ENCODE data around the gene PKIB. TPM values are rescaled to one million over a fixed set of nuclear protein-coding genes. Genes with fewer than 3 reads are reported as not detected.
A peak's percentile ranks its signal among the peaks of the same experiment; 100 is the strongest.

The PKIB gene
- total RNA-seq, 1 donor from 2014 or later: 74.6 TPM

GRCh38 chr6:122692807-122693580 lies 82.8 kb downstream of the PKIB start:
- FAIRE-seq (no peak), DNase-seq (ENCODE audit: low read depth) (no peak)
- no peak overlapping the region for H3K9ac ChIP-seq (ENCODE audit: low read length)
- no peaks in the 10 kb centered on the region for H3K36me3 ChIP-seq (ENCODE audit: insufficient read depth, low read length)
- H3K27ac ChIP-seq (ENCODE audit: low read depth, low read length): no peak overlapping the region
- Mint-ChIP-seq H3K27ac (ENCODE audit: unreplicated experiment) (peak overlapping the region; percentile 97), H3K4me1 (ENCODE audit: low read depth, unreplicated experiment) (peaks cover 45% of the 10 kb centered on the region), H3K27me3 (ENCODE audit: low read depth, unreplicated experiment) (no peaks in the 10 kb centered on the region), H3K9me3 (ENCODE audit: unreplicated experiment) (no peaks in the 10 kb centered on the region), H3K4me3 (ENCODE audit: unreplicated experiment) (no peak overlapping the region), H3K36me3 (ENCODE audit: low read depth, unreplicated experiment) (peaks cover 9% of the 10 kb centered on the region)
- H3K9me3 ChIP-seq (ENCODE audit: insufficient read depth, low read depth, low read length): no peaks in the 10 kb centered on the region
- H3K4me2 ChIP-seq (ENCODE audit: low read length): no peak overlapping the region
- no peak for TF ChIP-seq EZH2 (IDR thresholded peaks at IDR 0.05; ENCODE audit: insufficient read depth, low read length)
- TF ChIP-seq CTCF (IDR thresholded peaks at IDR 0.05; ENCODE audit: insufficient read depth, low read depth, low read length): no peak
- H3K79me2 ChIP-seq (ENCODE audit: insufficient read depth, low read length): no peaks in the 10 kb centered on the region
- no peaks in the 10 kb centered on the region for H3K27me3 ChIP-seq (ENCODE audit: insufficient read depth, low read length)
- no peaks in the 10 kb centered on the region for H4K20me1 ChIP-seq (ENCODE audit: insufficient read depth, low read length)
- no peak overlapping the region for H3K4me3 ChIP-seq (ENCODE audit: insufficient read depth, low read depth, low read length)
- H2AFZ ChIP-seq (ENCODE audit: low read depth, low read length): no peak overlapping the region
- H3K4me1 ChIP-seq (ENCODE audit: insufficient read depth, low read length): peaks cover 20% of the 10 kb centered on the region

GRCh38 chr6:122694075-122694474 lies 83.9 kb downstream of the PKIB start:
- Histone ChIP-seq H3K27me3 (ENCODE audit: insufficient read depth, low read length) (no peaks in the 10 kb centered on the region), H3K4me2 (ENCODE audit: low read length) (no peak overlapping the region), H3K27ac (ENCODE audit: low read depth, low read length) (no peak overlapping the region), H3K4me3 (ENCODE audit: insufficient read depth, low read depth, low read length) (no peak overlapping the region), H3K4me1 (ENCODE audit: insufficient read depth, low read length) (peaks cover 20% of the 10 kb centered on the region), H4K20me1 (ENCODE audit: insufficient read depth, low read length) (no peaks in the 10 kb centered on the region), H2AFZ (ENCODE audit: low read depth, low read length) (no peak overlapping the region), H3K9me3 (ENCODE audit: insufficient read depth, low read depth, low read length) (no peaks in the 10 kb centered on the region), H3K9ac (ENCODE audit: low read length) (no peak overlapping the region), H3K36me3 (ENCODE audit: insufficient read depth, low read length) (no peaks in the 10 kb centered on the region), H3K79me2 (ENCODE audit: insufficient read depth, low read length) (no peaks in the 10 kb centered on the region)
- FAIRE-seq (no peak), DNase-seq (ENCODE audit: low read depth) (no peak)
- Mint-ChIP-seq H3K4me1 (ENCODE audit: low read depth, unreplicated experiment) (peaks cover 45% of the 10 kb centered on the region), H3K9me3 (ENCODE audit: unreplicated experiment) (no peaks in the 10 kb centered on the region), H3K4me3 (ENCODE audit: unreplicated experiment) (no peak overlapping the region), H3K27ac (ENCODE audit: unreplicated experiment) (peak overlapping the region; percentile 70), H3K27me3 (ENCODE audit: low read depth, unreplicated experiment) (no peaks in the 10 kb centered on the region), H3K36me3 (ENCODE audit: low read depth, unreplicated experiment) (peaks cover 8% of the 10 kb centered on the region)
- no peak for TF ChIP-seq EZH2 (IDR thresholded peaks at IDR 0.05; ENCODE audit: insufficient read depth, low read length)
- no peak for TF ChIP-seq CTCF (IDR thresholded peaks at IDR 0.05; ENCODE audit: insufficient read depth, low read depth, low read length)

GRCh38 chr6:122694602-122695001 lies 84.4 kb downstream of the PKIB start:
- Histone ChIP-seq H4K20me1 (ENCODE audit: insufficient read depth, low read length) (no peaks in the 10 kb centered on the region), H3K4me3 (ENCODE audit: insufficient read depth, low read depth, low read length) (no peak overlapping the region), H3K9me3 (ENCODE audit: insufficient read depth, low read depth, low read length) (no peaks in the 10 kb centered on the region), H3K27ac (ENCODE audit: low read depth, low read length) (no peak overlapping the region), H3K4me1 (ENCODE audit: insufficient read depth, low read length) (peaks cover 20% of the 10 kb centered on the region), H3K9ac (ENCODE audit: low read length) (no peak overlapping the region), H3K36me3 (ENCODE audit: insufficient read depth, low read length) (no peaks in the 10 kb centered on the region), H3K79me2 (ENCODE audit: insufficient read depth, low read length) (no peaks in the 10 kb centered on the region), H3K27me3 (ENCODE audit: insufficient read depth, low read length) (no peaks in the 10 kb centered on the region), H3K4me2 (ENCODE audit: low read length) (no peak overlapping the region), H2AFZ (ENCODE audit: low read depth, low read length) (no peak overlapping the region)
- peaks cover 45% of the 10 kb centered on the region for H3K4me1 Mint-ChIP-seq (ENCODE audit: low read depth, unreplicated experiment)
- no peaks in the 10 kb centered on the region for H3K27me3 Mint-ChIP-seq (ENCODE audit: low read depth, unreplicated experiment)
- FAIRE-seq (no peak), DNase-seq (ENCODE audit: low read depth) (no peak)
- H3K27ac Mint-ChIP-seq (ENCODE audit: unreplicated experiment): peak overlapping the region; percentile 70
- H3K9me3 Mint-ChIP-seq (ENCODE audit: unreplicated experiment): no peaks in the 10 kb centered on the region
- no peak overlapping the region for H3K4me3 Mint-ChIP-seq (ENCODE audit: unreplicated experiment)
- H3K36me3 Mint-ChIP-seq (ENCODE audit: low read depth, unreplicated experiment): peaks cover 5% of the 10 kb centered on the region
- TF ChIP-seq EZH2 (IDR thresholded peaks at IDR 0.05; ENCODE audit: insufficient read depth, low read length) (no peak), CTCF (IDR thresholded peaks at IDR 0.05; ENCODE audit: insufficient read depth, low read depth, low read length) (no peak)

Measured in astrocyte (in vitro differentiated cells and primary cell).